ENCODE data around the gene DCBLD2. TPM values are rescaled to one million over a fixed set of nuclear protein-coding genes. Genes with fewer than 3 reads are reported as not detected.
A peak's percentile ranks its signal among the peaks of the same experiment; 100 is the strongest.

Gene DCBLD2
- total and polyA plus RNA-seq, 4 experiments from 2014 or later: 0.52 to 2.5 (median 1.4) TPM

GRCh38 chr3:98901119-98901391 is 440 bp downstream of the DCBLD2 start:
- ChIA-PET POLR2A (ENCODE audit: partially characterized antibody) (no interaction called here), CTCF (ENCODE audit: partially characterized antibody) (interaction anchor here (1.0 kb wide), 1 partner anchor 299 kb away, joined by 4 read pairs; no protein-coding TSS in a partner anchor)
- H3K9me3 Mint-ChIP-seq: no peaks in the 10 kb centered on the region
- Histone ChIP-seq H3K27ac (ENCODE audit: low read depth, low read length) (peak overlapping the region; percentile 12), H3K4me3 (ENCODE audit: low read length in 2 of 2) (peak overlapping the region in 1 of 2 donors; percentile 75), H3K4me1 (ENCODE audit: insufficient read depth, low read length) (peaks cover 8% of the 10 kb centered on the region), H3K9me3 (ENCODE audit: control insufficient read depth in 1 of 2, low read length in 2 of 2) (no peaks in the 10 kb centered on the region), H3K36me3 (ENCODE audit: insufficient read depth, low read length) (no peaks in the 10 kb centered on the region), H3K27me3 (ENCODE audit: insufficient read depth, low read length) (peaks cover 8% of the 10 kb centered on the region)
- peaks cover 4 to 25% of the 10 kb centered on the region in 2 donors for H3K27me3 Mint-ChIP-seq
- peaks cover 0 to 4% of the 10 kb centered on the region in 2 donors for H3K36me3 Mint-ChIP-seq
- intact Hi-C loops (cut with micrococcal nuclease): loop anchor here (2.0 to 5.0 kb wide), 4 partner anchors 309 to 1139 kb away; partner anchors contain the start of genes ARL6, CMSS1, CPOX and GABRR3
- peaks cover 8 to 28% (median 12%) of the 10 kb centered on the region in 4 donors for H3K4me1 Mint-ChIP-seq
- peak in 2 of 5 donors; percentile 1 to 7 for DNase-seq
- H3K4me3 Mint-ChIP-seq: peak overlapping the region; percentile 79 to 93 (median 86)
- peak overlapping the region in 4 of 7 donors; percentile 38 to 52 (median 42) for H3K27ac Mint-ChIP-seq

GRCh38 chr3:98900265-98901118 is 1.0 kb downstream of the DCBLD2 start:
- Mint-ChIP-seq H3K36me3 (peaks cover 0 to 4% of the 10 kb centered on the region in 2 donors), H3K9me3 (no peaks in the 10 kb centered on the region), H3K27ac (peak overlapping the region in 4 of 7 donors; percentile 38 to 52 (median 42)), H3K4me1 (peaks cover 8 to 28% (median 12%) of the 10 kb centered on the region in 4 donors), H3K4me3 (peak overlapping the region; percentile 79 to 87 (median 84)), H3K27me3 (peaks cover 4 to 25% of the 10 kb centered on the region in 2 donors)
- POLR2A ChIA-PET (ENCODE audit: partially characterized antibody): no interaction called here
- peak in 1 of 5 donors; percentile 11 for DNase-seq
- Histone ChIP-seq H3K9me3 (ENCODE audit: control insufficient read depth in 1 of 2, low read length in 2 of 2) (no peaks in the 10 kb centered on the region), H3K4me1 (ENCODE audit: insufficient read depth, low read length) (peaks cover 8% of the 10 kb centered on the region), H3K27ac (ENCODE audit: low read depth, low read length) (peak overlapping the region; percentile 12), H3K4me3 (ENCODE audit: low read length in 2 of 2) (peak overlapping the region in 1 of 2 donors; percentile 75), H3K27me3 (ENCODE audit: insufficient read depth, low read length) (peaks cover 8% of the 10 kb centered on the region), H3K36me3 (ENCODE audit: insufficient read depth, low read length) (no peaks in the 10 kb centered on the region)
- CTCF ChIA-PET (ENCODE audit: partially characterized antibody): no interaction called here
- intact Hi-C loops (cut with micrococcal nuclease): loop anchor here (2.0 to 5.0 kb wide), 4 partner anchors 308 to 1138 kb away; partner anchors contain the start of genes ARL6, CMSS1, CPOX and GABRR3

GRCh38 chr3:98897701-98898100 is 3.8 kb downstream of the DCBLD2 start:
- Mint-ChIP-seq H3K27me3 (peaks cover 6 to 14% of the 10 kb centered on the region in 2 donors), H3K4me1 (peaks cover 8 to 28% (median 11%) of the 10 kb centered on the region in 4 donors), H3K4me3 (no peak overlapping the region), H3K9me3 (no peaks in the 10 kb centered on the region), H3K27ac (no peak overlapping the region), H3K36me3 (peaks cover 0 to 4% of the 10 kb centered on the region in 2 donors)
- CTCF ChIA-PET (ENCODE audit: partially characterized antibody): no interaction called here
- Histone ChIP-seq H3K4me3 (ENCODE audit: low read length in 2 of 2) (no peak overlapping the region), H3K27me3 (ENCODE audit: insufficient read depth, low read length) (peaks cover 8% of the 10 kb centered on the region), H3K27ac (ENCODE audit: low read depth, low read length) (no peak overlapping the region), H3K9me3 (ENCODE audit: control insufficient read depth in 1 of 2, low read length in 2 of 2) (no peaks in the 10 kb centered on the region), H3K36me3 (ENCODE audit: insufficient read depth, low read length) (no peaks in the 10 kb centered on the region), H3K4me1 (ENCODE audit: insufficient read depth, low read length) (peaks cover 8% of the 10 kb centered on the region)
- no peak for DNase-seq
- intact Hi-C loops (cut with micrococcal nuclease): no loop called here
- POLR2A ChIA-PET (ENCODE audit: partially characterized antibody): no interaction called here

GRCh38 chr3:98894791-98895576 is 6.5 kb downstream of the DCBLD2 start:
- H3K4me3 ChIP-seq (ENCODE audit: low read length in 2 of 2): no peak overlapping the region
- H3K27me3 Mint-ChIP-seq: peaks cover 0 to 7% of the 10 kb centered on the region in 2 donors
- POLR2A ChIA-PET (ENCODE audit: partially characterized antibody): no interaction called here
- no peak overlapping the region for H3K27ac ChIP-seq (ENCODE audit: low read depth, low read length)
- CTCF ChIA-PET (ENCODE audit: partially characterized antibody): no interaction called here
- no peak for DNase-seq
- intact Hi-C loops (cut with micrococcal nuclease): no loop called here
- peaks cover 0 to 5% (median under 1%) of the 10 kb centered on the region in 4 donors for H3K4me1 Mint-ChIP-seq
- H3K36me3 ChIP-seq (ENCODE audit: insufficient read depth, low read length): no peaks in the 10 kb centered on the region
- H3K9me3 ChIP-seq (ENCODE audit: control insufficient read depth in 1 of 2, low read length in 2 of 2): no peaks in the 10 kb centered on the region
- H3K9me3 Mint-ChIP-seq: peaks cover 0 to 2% (median 0%) of the 10 kb centered on the region in 8 donors
- no peaks in the 10 kb centered on the region for H3K36me3 Mint-ChIP-seq
- no peak overlapping the region for H3K4me3 Mint-ChIP-seq
- H3K27ac Mint-ChIP-seq: no peak overlapping the region
- H3K4me1 ChIP-seq (ENCODE audit: insufficient read depth, low read length): no peaks in the 10 kb centered on the region
- H3K27me3 ChIP-seq (ENCODE audit: insufficient read depth, low read length): no peaks in the 10 kb centered on the region

GRCh38 chr3:98893740-98894139 is 7.8 kb downstream of the DCBLD2 start:
- DNase-seq: no peak
- ChIA-PET POLR2A (ENCODE audit: partially characterized antibody) (no interaction called here), CTCF (ENCODE audit: partially characterized antibody) (no interaction called here)
- intact Hi-C loops (cut with micrococcal nuclease): no loop called here
- Mint-ChIP-seq H3K36me3 (no peaks in the 10 kb centered on the region), H3K4me3 (no peak overlapping the region), H3K27ac (no peak overlapping the region), H3K4me1 (no peaks in the 10 kb centered on the region), H3K27me3 (peaks cover 0 to 4% of the 10 kb centered on the region in 2 donors), H3K9me3 (peaks cover 0 to 2% (median 0%) of the 10 kb centered on the region in 8 donors)
- Histone ChIP-seq H3K27me3 (ENCODE audit: insufficient read depth, low read length) (no peaks in the 10 kb centered on the region), H3K27ac (ENCODE audit: low read depth, low read length) (no peak overlapping the region), H3K36me3 (ENCODE audit: insufficient read depth, low read length) (no peaks in the 10 kb centered on the region), H3K9me3 (ENCODE audit: control insufficient read depth in 1 of 2, low read length in 2 of 2) (no peaks in the 10 kb centered on the region), H3K4me3 (ENCODE audit: low read length in 2 of 2) (no peak overlapping the region), H3K4me1 (ENCODE audit: insufficient read depth, low read length) (no peaks in the 10 kb centered on the region)

GRCh38 chr3:98892263-98892662 is 9.2 kb downstream of the DCBLD2 start:
- Histone ChIP-seq H3K4me1 (ENCODE audit: insufficient read depth, low read length) (no peaks in the 10 kb centered on the region), H3K27me3 (ENCODE audit: insufficient read depth, low read length) (no peaks in the 10 kb centered on the region), H3K27ac (ENCODE audit: low read depth, low read length) (no peak overlapping the region), H3K9me3 (ENCODE audit: control insufficient read depth in 1 of 2, low read length in 2 of 2) (no peaks in the 10 kb centered on the region), H3K4me3 (ENCODE audit: low read length in 2 of 2) (no peak overlapping the region), H3K36me3 (ENCODE audit: insufficient read depth, low read length) (no peaks in the 10 kb centered on the region)
- Mint-ChIP-seq H3K27ac (no peak overlapping the region), H3K4me1 (no peaks in the 10 kb centered on the region), H3K9me3 (peaks cover 0 to 2% (median 0%) of the 10 kb centered on the region in 8 donors), H3K4me3 (no peak overlapping the region), H3K36me3 (no peaks in the 10 kb centered on the region), H3K27me3 (peaks cover 1 to 6% of the 10 kb centered on the region in 2 donors)
- CTCF ChIA-PET (ENCODE audit: partially characterized antibody): no interaction called here
- POLR2A ChIA-PET (ENCODE audit: partially characterized antibody): no interaction called here
- intact Hi-C loops (cut with micrococcal nuclease): no loop called here
- DNase-seq: no peak
